ENCODE data around the gene ISG15.

Gene ISG15

DNA sequence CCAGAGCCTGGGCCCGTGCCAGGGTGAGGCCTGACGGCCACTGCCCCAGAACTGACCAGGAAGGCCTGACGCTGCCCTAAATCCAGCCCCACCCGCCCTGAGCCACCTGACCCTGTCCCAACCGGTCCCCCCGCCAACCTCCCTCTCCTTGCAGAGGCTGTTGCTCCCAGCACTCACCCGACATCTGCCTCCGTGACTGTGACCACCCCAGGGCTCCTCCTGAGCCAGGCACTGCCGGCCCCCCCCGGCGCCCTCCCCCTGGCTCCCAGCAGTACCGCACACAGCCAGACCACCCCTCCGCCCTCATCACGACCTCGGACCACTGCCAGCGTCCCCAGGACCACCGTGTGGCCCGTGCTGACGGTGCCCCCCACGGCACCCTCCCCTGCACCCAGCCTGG lies 32.9 kb downstream of the ISG15 start:
- TF ChIP-seq, protein P1, sequence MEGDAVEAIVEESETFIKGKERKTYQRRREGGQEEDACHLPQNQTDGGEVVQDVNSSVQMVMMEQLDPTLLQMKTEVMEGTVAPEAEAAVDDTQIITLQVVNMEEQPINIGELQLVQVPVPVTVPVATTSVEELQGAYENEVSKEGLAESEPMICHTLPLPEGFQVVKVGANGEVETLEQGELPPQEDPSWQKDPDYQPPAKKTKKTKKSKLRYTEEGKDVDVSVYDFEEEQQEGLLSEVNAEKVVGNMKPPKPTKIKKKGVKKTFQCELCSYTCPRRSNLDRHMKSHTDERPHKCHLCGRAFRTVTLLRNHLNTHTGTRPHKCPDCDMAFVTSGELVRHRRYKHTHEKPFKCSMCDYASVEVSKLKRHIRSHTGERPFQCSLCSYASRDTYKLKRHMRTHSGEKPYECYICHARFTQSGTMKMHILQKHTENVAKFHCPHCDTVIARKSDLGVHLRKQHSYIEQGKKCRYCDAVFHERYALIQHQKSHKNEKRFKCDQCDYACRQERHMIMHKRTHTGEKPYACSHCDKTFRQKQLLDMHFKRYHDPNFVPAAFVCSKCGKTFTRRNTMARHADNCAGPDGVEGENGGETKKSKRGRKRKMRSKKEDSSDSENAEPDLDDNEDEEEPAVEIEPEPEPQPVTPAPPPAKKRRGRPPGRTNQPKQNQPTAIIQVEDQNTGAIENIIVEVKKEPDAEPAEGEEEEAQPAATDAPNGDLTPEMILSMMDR (IDR thresholded peaks at IDR 0.05; ENCODE audit: control insufficient read depth, insufficient read depth, low read depth, low read length, missing control alignments), result no peak
- no peak overlapping the region for H3K4me3 ChIP-seq (ENCODE audit: control insufficient read depth, low read depth, low read length)
- no peak for DNase-seq (ENCODE audit: low read depth)

DNA sequence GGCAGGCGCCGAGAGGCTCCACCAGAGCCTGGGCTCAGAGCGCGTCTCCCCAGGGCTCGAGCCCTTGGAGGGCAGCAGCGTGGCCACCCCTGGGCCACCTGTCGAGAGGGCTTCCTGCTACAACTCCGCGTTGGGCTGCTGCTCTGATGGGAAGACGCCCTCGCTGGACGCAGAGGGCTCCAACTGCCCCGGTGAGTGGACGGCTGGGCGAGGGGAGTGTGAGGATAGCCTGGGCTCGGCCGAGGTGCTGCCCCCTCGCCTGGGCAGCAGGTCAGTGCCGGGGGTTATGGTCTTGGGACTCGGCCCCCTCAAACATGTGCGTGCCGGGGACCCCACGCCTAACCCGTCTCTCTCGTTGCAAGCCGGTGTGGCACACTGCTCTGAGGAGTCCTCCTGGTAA lies 33.5 kb downstream of the ISG15 start:
- H3K4me3 ChIP-seq (ENCODE audit: control insufficient read depth, low read depth, low read length), result no peak overlapping the region
- DNase-seq (ENCODE audit: low read depth), result no peak
- TF ChIP-seq, protein P1 (IDR thresholded peaks at IDR 0.05; ENCODE audit: control insufficient read depth, insufficient read depth, low read depth, low read length, missing control alignments), result no peak

DNA sequence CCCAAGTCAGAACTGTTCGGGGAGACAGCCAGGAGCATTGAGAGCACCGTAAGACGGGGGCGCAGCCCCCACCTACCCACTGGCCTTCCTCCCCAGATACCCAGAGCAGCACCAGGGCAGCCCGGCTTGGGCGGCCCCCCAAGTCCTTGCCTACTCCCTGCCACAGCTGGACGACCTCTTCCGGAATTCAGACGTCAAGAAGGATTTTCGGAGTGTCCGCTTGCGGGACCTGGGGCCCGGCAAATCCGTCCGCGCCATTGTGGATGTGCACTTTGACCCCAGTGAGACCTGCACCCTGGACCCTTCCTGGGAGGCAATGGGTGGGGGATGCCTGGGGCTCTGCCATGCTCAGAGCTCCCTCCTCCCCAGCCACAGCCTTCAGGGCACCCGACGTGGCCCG lies 34.1 kb downstream of the ISG15 start:
- TF ChIP-seq, protein P1 (IDR thresholded peaks at IDR 0.05; ENCODE audit: control insufficient read depth, insufficient read depth, low read depth, low read length, missing control alignments), result no peak
- H3K4me3 ChIP-seq (ENCODE audit: control insufficient read depth, low read depth, low read length), result no peak overlapping the region
- DNase-seq (ENCODE audit: low read depth), result no peak

- TF ChIP-seq, protein P1 (IDR thresholded peaks at IDR 0.05; ENCODE audit: control insufficient read depth, insufficient read depth, low read depth, low read length, missing control alignments), result no peak
- no peak for DNase-seq (ENCODE audit: low read depth)
- H3K4me3 ChIP-seq (ENCODE audit: control insufficient read depth, low read depth, low read length), result no peak overlapping the region
These were observed 34.7 kb downstream of the ISG15 start for GRCh38 chr1:1047963-1048362.

GRCh38 chr1:1048765-1049164 lies 35.5 kb downstream of the ISG15 start:
- no peak overlapping the region for H3K4me3 ChIP-seq (ENCODE audit: control insufficient read depth, low read depth, low read length)
- DNase-seq (ENCODE audit: low read depth), result no peak

DNA sequence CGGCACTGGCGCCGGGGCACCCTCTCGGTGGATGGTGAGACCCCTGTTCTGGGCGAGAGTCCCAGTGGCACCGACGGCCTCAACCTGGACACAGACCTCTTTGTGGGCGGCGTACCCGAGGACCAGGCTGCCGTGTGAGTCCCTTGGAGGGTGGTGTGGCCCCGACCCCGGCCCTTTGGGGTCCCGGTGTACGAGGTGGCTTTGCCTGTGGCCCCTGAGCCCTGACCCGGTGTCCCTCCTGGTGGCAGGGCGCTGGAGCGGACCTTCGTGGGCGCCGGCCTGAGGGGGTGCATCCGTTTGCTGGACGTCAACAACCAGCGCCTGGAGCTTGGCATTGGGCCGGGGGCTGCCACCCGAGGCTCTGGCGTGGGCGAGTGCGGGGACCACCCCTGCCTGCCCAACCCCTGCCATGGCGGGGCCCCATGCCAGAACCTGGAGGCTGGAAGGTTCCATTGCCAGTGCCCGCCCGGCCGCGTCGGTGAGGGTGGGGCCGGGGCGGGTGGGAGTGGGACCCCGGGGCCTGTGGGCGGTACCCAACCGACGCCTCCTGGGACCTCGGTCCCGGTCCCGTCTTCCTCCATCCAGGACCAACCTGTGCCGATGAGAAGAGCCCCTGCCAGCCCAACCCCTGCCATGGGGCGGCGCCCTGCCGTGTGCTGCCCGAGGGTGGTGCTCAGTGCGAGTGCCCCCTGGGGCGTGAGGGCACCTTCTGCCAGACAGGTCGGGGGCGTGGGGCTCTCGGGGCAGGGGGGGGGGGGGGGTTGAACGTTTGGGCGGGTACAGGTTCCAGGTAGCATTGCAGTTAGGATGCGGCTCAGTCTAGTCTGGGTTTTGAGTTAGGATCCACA lies 36.2 kb downstream of the ISG15 start:
- no peak overlapping the region for H3K4me3 ChIP-seq (ENCODE audit: control insufficient read depth, low read depth, low read length)
- TF ChIP-seq, protein P1 (IDR thresholded peaks at IDR 0.05; ENCODE audit: control insufficient read depth, insufficient read depth, low read depth, low read length, missing control alignments), result no peak
- DNase-seq (ENCODE audit: low read depth), result no peak

More at GRCh38 chr1:1048765-1049164, 35.5 kb downstream of the ISG15 start:
- TF ChIP-seq, protein P1 (IDR thresholded peaks at IDR 0.05; ENCODE audit: control insufficient read depth, insufficient read depth, low read depth, low read length, missing control alignments), result no peak
